DMS 273 (cell line): Measurements from ENCODE around the gene SCOC.

Experiments used
- DNase-seq: peaks from one replicate; lab custom pipeline; 2025; ENCODE audit not compliant: unreplicated experiment; lab: John Stamatoyannopoulos, UW

Gene SCOC

DNA sequence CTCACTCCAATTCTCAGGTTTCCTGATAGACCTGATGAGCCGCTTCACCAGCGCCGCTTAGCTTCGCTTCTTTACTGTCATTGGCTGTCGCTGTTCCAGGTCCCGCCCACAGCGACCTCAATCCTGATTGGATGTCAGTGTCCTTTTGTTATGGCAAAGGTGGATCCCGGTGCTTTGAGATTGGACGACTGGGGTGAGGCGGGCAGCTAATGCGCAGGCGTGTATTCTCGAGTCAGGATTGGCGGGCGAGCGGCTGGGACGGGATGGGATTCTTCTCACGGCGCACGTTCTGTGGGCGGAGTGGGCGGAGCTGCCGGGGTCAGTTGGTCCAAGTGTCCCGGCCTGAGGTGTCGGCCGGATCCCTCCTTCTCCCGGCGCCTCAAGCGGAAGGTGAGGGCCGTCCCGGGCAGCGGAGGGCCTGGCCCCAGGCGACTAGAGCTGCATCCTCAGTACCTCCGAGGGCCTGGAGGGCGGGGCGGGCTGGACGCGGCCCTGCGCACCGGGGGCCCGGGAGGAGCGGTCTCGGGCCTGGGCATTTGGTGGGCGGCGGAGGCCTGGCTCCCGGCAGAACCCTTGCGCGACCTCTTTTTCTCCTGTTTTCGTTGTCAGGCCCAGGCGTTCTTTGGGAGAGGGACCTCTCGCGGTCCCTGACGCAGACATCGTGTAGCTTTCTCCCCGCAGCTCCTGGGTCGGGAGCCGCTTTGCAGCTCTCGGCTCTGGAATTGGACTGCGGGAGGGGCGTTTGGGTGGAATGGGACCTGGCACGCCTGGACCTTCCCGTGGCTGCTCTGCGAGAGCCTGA is at the start of gene SCOC:
SCOC (plus strand) TSS at position 319 of the 802 bp plus-strand sequence. CDS start 5,525 bp downstream, outside the sequence.
- peak; percentile 99 for DNase-seq

DNA sequence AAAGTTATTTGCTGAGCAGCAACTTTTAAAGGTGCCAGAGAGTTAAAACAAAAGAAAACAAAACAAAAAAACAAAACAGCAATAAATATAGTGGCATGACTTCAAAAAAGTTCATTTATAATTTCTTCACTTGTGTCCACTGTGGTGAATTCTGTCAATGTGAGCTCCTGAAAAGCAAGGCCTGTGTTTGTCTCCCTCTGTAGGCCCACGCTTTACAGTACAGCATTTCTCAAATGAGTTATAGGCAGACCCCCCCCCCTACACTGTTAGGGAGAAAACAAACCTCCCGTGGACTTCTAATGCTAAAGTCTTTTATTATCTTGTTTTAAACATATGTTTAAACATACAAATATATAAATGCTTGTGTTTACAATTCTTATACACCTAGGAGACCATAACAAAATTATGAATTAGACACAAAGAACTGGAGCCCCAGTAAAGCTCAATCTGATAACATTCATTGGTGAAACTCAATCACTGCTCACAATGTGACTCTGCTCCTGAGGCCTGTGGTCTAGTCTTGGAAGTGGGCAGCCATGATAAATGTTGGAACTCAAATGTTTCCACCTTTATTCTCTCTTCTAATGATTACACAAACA is 47.0 kb upstream of the SCOC start:
- peak; percentile 44 for DNase-seq

DNA sequence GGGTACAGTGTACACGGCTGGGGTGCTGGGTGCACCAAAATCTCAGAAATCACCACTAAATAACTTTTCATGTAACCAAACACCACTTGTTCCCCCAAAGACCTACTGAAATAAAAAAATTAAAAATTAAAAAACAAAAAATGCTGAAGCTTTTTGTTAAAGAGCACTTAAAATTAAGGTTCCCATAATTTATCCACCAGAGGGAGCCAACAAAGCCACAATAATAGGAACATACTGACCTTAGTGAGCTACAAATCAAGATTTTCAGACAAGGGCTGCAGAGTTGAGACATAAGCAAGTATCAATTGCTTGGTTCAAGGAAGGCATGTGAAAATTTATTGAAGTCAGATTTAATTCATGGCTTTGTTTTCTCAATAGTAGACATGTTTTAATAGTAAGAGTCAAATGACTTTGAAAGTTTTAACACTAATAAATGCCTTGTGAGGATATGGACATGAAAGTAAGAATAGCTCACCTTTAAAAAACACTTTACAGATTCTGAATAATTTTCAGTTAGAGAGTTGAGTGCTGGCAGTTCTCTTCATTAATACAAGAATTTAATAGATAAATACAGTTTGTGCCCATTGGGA is 43.0 kb upstream of the SCOC start:
- DNase-seq, result peak; percentile 46

DNA sequence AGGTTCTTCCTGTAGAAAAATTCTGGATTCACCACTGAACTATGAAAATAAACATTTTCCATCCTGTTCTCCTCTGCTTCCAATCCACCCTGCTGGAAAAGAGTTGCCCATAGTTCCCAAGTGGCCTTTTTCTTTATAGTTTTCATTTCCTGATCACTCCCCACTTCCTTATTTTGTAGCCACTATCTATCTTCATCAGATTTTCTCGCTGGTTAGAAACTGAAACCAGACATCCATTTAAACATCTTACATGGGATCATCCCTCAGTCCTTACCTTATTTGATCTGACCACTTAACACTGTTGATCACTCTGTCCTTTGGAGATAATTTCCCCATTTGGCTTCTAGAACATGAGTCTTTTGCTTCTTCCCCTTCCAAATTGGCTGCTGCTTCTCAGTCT is 42.2 kb upstream of the SCOC start:
- no peak for DNase-seq

DNA sequence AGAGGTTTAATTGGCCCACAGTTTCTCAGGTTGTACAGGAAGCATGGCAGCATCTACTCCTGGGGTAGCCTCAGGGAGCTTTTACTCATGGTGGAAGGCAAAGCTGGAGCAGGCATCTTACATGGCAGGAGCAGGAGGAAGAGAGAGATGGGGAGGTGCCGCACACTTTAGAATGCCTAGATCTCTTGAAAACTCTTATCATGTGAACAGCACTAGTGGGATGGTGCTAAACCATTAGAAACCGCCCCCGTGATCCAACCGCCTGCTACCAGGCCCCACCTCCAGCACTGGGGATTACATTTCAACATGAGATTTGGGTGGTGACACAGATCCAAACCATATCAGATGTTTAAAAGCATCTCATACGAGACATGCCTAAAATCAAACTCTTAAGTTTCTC is 41.6 kb upstream of the SCOC start:
- DNase-seq, result no peak

DNA sequence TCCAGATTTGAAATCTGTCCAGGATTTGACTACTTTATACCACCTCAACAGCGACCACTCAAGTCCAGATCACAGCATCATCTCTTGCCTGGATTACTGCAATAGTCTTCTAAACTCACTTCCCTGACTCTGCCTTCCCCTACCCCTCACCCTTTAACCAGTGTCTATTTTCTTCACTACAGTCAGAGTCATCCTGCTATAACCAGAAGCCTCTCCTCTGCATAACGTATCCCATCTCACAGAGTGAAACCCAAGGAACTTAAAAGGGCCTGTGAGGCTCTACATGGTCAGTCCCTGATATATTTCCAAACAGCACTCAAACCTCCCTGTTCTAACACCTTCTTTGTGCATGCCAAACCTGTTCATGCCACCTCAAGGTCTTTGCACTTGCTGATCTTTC is 40.7 kb upstream of the SCOC start:
- no peak for DNase-seq

DNA sequence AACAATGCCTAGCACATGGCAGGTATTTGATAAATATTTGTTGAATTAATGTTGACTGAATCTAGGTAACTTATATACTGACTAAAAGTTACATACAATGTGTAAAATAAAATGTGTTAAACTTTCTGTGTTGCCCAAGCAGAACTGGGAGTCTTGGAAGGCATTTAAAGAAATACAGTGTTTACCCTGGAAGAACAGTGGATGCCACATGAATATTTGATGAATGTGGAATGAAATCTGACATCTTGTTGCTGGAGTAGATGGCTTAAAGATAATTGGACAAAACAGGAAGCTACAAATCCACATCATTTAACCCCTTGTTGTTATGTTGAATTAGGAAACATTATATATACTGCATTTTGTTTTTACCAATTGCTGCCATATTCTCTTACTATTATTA is 39.9 kb upstream of the SCOC start:
- no peak for DNase-seq

DNA sequence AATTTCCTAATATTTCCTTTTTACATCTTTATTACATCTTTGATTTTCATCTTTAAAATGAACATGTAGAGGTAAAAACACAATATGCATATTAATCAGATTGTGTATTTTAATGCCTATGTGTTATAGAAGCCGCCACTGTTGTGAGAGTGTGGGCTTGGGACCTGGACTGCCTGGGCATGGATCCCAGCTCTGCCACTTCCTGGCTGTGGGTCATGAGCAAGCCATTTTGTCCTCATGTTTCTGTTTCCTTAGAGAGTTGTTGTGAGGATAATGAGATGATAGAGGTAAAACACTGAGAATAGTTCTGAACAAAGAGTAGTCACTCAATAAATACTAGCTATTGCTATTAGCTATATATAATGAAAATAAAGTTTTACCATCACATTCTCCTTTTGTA is 38.4 kb upstream of the SCOC start:
- no peak for DNase-seq

DNA sequence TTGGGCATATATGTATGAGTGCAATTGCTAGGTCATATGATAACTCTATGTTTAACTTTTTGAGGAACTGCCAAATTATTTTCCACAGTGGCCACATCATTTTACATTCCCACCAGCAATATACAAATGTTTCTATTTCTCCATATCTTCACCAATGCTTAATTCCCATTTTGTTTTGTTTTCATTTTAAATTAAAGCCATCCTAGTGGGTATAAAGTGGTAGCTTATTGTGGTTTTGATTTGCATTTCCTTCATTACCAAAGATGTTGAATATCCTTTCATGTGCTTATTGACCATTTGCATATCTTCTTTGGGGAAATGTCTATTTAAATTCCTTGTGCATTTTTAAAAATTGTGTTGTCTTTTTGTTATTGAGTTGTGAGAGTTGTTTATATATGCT is 36.7 kb upstream of the SCOC start:
- DNase-seq, result no peak

DNA sequence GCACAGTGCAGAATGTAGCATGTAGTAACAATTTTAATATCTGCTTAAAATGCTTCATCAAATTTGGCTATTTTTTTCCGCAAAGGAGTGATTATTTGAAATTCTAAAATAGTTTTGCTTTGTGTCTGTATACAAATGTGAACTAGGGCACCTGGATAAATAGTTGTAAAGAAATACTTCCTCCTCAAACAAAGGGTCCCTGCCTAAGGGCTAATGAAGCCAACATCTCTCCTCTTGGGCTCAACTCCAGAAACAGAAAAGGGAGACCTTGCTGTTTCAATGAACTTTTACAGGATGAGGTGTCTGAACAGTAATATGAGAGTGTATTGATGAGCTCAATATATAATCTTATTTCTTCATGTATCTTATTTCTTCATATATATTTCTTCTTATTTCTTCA is 30.8 kb upstream of the SCOC start:
- no peak for DNase-seq

DNA sequence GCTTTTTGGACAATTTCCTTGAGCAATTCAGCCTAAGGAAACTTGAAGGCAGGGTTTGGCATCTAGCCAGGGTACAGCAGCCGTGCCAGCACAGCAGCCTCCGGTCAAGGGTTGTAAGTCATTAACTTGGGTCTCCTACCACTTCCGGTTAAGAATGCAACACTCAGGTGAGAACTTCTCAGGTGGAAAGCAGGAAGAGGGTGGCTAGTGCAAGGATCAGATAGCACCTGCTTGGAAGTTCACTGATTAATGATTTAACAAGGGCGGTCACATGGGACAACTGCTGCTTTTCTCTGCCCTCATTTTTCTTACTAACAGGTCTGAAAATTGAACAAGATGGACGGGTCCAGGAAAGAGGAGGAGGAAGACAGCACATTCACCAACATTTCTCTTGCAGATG is 30.1 kb upstream of the SCOC start:
- DNase-seq, result peak; percentile 27

DNA sequence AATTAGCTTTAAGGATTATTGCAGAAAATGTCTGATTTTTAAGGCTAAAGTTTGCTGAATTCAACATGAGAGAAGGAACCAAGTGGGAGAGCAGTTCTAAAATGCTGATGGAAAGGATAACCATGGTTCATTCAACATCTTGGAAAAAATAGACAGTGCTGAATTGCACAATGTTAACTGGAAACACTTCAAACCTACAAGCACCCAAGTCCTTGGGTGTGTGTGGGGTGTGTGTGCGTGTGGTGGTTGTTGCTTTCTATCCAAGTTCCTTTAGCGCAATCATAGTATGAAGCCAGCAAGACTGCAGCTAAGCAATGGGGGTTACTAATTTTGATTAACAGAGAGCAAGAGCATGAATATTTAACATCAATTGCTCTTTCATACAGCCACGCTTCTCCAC is 29.3 kb upstream of the SCOC start:
- no peak for DNase-seq

DNA sequence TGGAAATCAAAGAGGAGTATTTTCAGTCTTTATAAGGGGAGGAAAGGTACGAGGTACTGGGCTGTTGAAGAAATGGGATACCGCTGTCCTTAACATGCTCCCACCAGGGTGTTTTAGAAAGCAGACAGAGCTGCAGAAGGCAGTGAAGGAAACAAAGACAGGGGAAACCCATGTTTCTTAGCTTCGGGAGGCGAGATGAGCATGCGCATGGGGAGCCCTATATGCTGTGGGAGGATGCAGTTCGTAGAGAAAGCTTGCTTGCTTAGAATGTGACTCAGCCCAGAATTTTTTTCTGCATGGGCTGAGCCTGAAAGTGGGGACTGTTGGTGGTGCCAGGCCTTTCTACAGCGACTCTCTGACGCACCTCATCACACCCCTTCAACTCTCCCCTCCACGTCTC is 28.8 kb upstream of the SCOC start:
- DNase-seq, result no peak

DNA sequence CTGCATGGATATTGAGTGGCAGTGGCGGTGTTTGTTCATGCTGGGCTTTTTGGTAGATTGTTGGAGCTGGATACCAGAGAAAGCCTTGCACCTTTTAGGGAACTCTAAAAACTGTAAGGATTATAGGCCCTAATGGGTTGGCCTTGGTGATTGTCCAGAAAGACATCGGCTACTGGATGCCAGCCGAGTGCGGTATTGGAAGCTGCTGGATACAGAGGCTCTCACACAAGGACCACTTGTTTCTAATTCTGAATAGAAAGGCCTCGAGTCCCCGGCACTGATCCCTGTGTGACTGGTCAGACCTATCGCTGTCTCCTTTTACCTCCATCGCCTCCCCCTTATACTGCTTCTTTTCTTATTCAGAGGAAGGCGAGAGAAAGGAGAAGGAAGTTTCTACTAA is 27.3 kb upstream of the SCOC start:
- DNase-seq, result no peak

DNA sequence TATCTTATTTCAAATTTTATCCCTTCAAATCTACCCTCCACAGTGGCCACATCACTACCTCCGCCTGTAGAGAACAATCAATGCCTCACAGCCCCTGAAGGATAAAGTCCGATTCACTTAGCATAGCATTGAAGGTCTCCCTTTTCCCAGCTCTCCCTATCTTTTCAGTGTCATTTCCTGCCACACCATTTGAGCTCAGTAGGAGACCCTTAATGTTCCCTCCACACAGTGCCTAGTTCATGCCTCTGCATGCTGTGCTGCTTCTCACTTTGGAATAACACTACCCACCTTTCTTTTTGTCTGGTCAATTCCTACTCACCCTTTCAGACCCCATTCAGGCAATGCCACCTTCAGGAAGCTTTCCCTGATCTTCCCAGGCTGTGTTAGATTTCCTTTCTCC is 23.6 kb upstream of the SCOC start:
- DNase-seq, result no peak

DNA sequence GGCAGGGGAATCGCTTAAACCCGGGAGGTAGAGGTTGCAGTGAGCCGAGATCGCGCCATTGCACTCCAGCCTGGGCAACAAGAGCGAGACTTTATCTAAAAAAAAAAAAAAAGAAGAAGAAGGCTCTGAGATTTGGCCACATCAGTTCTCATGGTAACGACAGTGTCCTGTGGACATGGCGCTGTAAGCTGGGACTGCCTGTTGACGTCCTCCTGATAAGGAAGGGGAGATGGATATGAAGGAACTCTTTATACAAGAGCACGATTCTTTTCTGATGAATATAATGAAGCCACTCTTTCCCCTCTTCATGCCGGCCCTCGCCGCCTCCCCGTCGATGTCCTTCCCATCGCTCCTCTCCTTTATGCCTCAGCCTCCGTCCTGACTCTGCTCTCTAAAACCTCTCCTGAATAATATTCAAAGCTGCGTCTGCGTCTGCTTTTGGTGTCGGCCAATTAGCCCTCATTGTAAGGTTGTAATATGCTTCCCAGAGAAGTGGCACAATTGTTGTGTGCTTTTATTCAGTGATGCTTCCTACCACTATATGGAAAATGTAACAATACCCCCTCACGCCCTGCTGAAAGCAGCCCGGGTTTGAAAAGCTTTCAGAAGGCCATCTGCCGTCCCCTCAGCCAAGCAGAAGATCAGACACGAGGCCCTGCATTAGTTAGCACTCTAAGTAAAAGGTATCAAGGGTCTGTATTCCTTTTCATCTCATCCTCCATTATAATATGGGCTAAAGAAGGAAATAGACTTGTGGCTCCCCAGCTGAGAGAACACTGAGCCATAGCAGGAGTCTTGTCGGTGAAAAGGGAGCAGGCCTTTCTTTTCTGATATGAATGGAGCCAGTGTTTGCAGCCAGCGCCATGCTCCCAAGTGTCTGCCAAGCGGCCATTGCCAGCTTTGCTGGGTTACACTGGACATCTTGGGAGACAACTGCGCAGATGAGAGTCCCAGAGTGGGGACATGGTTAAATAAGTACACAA is 22.1 kb upstream of the SCOC start:
- DNase-seq, result no peak

DNA sequence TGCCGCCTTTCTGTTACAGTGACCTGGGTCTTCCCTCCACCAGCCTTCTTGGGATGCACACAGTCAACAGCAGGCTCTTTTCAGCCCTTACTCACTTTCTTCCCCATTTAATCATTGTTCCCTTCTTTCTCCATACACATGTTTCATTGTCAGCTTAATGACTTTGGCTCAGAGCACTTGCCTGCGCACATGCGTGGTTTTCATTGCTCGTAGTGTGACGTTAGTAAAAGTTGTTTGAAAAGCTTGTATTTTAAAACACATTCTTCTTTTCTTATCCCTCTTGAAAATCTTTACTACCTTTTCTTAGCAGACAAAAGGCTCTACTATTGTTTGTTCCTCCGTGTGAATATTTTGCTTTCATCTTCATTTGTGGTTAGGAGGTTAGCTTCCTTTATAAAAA is 19.7 kb upstream of the SCOC start:
- DNase-seq, result no peak

DNA sequence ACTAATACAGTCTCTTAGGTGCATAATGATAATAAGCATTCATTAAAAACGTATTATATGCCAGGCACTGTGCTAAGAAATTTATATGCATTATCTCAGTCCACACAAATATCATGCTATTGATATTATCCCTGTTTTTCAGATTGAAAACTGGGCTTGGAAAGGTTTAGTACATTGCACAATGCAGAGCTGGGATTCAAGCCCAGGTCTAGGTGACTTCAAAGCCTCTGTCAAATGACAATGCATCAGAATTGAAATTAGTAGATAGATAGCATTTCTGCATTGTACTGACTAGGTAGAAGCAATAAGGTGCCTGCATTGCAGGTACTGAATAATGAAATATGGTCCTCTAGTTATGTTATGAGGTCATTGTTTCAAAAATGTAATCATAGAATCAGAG is 18.2 kb upstream of the SCOC start:
- no peak for DNase-seq

DNA sequence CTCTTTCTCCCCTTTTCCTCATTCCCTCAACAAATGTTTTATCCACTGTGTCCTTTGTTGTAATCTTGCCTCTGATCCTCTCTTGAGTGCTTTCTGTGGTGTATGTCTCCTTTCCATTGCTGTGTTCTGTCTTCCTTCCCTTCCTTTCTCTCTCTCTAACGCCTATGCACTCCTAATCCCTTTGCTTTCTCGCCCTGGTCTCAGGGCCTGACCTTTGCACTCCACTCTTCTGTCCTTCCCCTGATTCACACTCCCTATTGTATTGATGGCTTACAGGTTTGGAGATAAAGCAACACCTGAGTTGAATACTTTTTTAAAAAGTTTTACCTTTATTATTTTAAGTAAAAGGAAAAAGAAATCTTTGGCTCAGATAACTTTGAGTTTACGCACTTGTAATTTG is 15.6 kb upstream of the SCOC start:
- DNase-seq, result no peak

DNA sequence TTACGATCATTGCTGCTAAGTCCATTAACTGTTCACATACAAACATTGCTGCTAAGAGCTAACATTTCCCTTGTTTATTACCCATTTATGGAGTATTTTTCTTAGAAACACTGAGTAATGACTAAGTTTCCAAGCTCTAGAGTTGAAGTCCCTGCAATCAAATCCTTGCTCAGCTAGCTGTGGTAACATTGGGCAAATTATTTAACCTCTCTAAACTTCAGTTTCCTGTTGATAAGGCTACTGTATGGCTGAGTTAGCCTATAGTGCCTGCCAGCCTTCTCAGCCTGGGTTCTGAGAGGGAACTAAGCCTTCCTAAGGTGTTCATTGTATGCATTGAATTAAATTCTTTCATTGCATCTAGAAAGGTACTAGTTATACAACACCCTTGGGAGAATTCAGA is 15.2 kb upstream of the SCOC start:
- no peak for DNase-seq
